ENCODE measurements around the gene CDCA7.
"Not testable (repeated sequence)": the region's sequence is repeated elsewhere in the genome, so short reads cannot be mapped to it uniquely, and the experiment has no call there.

Gene CDCA7

GRCh38 chr2:173354582-173355131 is at the start of gene CDCA7:
Gene CDCA7 (plus strand): TSS chr2:173354872. CDS start chr2:173354964, 92 bp downstream.
- peak; percentile 85 for DNase-seq (ENCODE audit: low spot score)

GRCh38 chr2:173305303-173305702 is 49.4 kb upstream of the CDCA7 start:
- DNase-seq (ENCODE audit: low spot score), result no peak

- DNase-seq (ENCODE audit: low spot score), result peak; percentile 59
Measured at GRCh38 chr2:173307293-173307692, 47.4 kb upstream of the CDCA7 start.

GRCh38 chr2:173309370-173309769 is 45.3 kb upstream of the CDCA7 start:
- DNase-seq (ENCODE audit: low spot score), result not testable (repeated sequence)

GRCh38 chr2:173311844-173312606 is 42.6 kb upstream of the CDCA7 start:
- DNase-seq (ENCODE audit: low spot score), result no peak

- no peak for DNase-seq (ENCODE audit: low spot score)
Measured at GRCh38 chr2:173323371-173323770, 31.3 kb upstream of the CDCA7 start.

GRCh38 chr2:173326806-173327205 is 27.9 kb upstream of the CDCA7 start:
- no peak for DNase-seq (ENCODE audit: low spot score)

GRCh38 chr2:173327421-173327820 is 27.3 kb upstream of the CDCA7 start:
- DNase-seq (ENCODE audit: low spot score), result no peak

GRCh38 chr2:173333003-173333402 is 21.7 kb upstream of the CDCA7 start:
- DNase-seq (ENCODE audit: low spot score), result not testable (repeated sequence)

GRCh38 chr2:173339807-173340206 is 14.9 kb upstream of the CDCA7 start:
- DNase-seq (ENCODE audit: low spot score), result no peak

GRCh38 chr2:173343921-173344320 is 10.8 kb upstream of the CDCA7 start:
- DNase-seq (ENCODE audit: low spot score), result no peak

- DNase-seq (ENCODE audit: low spot score), result no peak
Measured at GRCh38 chr2:173346035-173346434, 8.6 kb upstream of the CDCA7 start.

- DNase-seq (ENCODE audit: low spot score), result no peak
Measured at GRCh38 chr2:173347305-173348168, 7.1 kb upstream of the CDCA7 start.

- peak; percentile 51 for DNase-seq (ENCODE audit: low spot score)
Measured at GRCh38 chr2:173349287-173349686, 5.4 kb upstream of the CDCA7 start.

GRCh38 chr2:173350383-173350782 is 4.3 kb upstream of the CDCA7 start:
- DNase-seq (ENCODE audit: low spot score), result peak; percentile 41

- no peak for DNase-seq (ENCODE audit: low spot score)
Measured at GRCh38 chr2:173351879-173352278, 2.8 kb upstream of the CDCA7 start.

GRCh38 chr2:173353556-173353955 is 1.1 kb upstream of the CDCA7 start:
- DNase-seq (ENCODE audit: low spot score), result no peak

GRCh38 chr2:173354073-173354581 is 545 bp upstream of the CDCA7 start:
- DNase-seq (ENCODE audit: low spot score), result peak; percentile 76

GRCh38 chr2:173355132-173355865 is 627 bp downstream of the CDCA7 start:
- DNase-seq (ENCODE audit: low spot score), result peak; percentile 72

- no peak for DNase-seq (ENCODE audit: low spot score)
Measured at GRCh38 chr2:173355866-173356508, 1.3 kb downstream of the CDCA7 start.

GRCh38 chr2:173357346-173357745 is 2.7 kb downstream of the CDCA7 start:
- no peak for DNase-seq (ENCODE audit: low spot score)

All from germinal center (tissue), 1 donor.